Liver (tissue), 3 donors: ENCODE measurements around the gene SYDE2.

Experiments used
- CTCF ChIP-seq: fragments of 150-350 bp; IDR thresholded peaks from 2 replicates; pipeline ENCODE4 v1.5.1; 2017; ENCODE audit warnings: improper control_type of control experiment, low read depth, low read length; ENCODE audit not compliant: missing input control
- FOXA1 ChIP-seq: IDR thresholded peaks from 2 replicates; pipeline ENCODE4 v1.6.1; 2016; ENCODE audit warnings: antibody characterized with exemption
- GABPA ChIP-seq, 2 donors: IDR thresholded peaks in 1 of 2; conservative IDR thresholded peaks in 1 of 2; 2 replicates each; pipeline ENCODE4 v1.6.1; 2016; ENCODE audit warnings: antibody characterized with exemption in 2 of 2, mild to moderate bottlenecking in 1 of 2, moderate library complexity in 1 of 2
- MAX ChIP-seq: IDR thresholded peaks from 2 replicates; pipeline ENCODE4 v1.6.1; 2016; ENCODE audit warnings: antibody characterized with exemption
- RAD21 ChIP-seq, 2 donors: IDR thresholded peaks; 2 replicates each; pipeline ENCODE4 v1.6.1; 2016; ENCODE audit warnings: antibody characterized with exemption in 2 of 2, mild to moderate bottlenecking in 2 of 2
- REST ChIP-seq: IDR thresholded peaks from 2 replicates; pipeline ENCODE4 v1.6.1; 2016; ENCODE audit warnings: antibody characterized with exemption, mild to moderate bottlenecking
- RXRA ChIP-seq, 2 donors: IDR thresholded peaks; 2 replicates each; pipeline ENCODE4 v1.6.1; 2017 to 2018; ENCODE audit warnings: antibody characterized with exemption in 2 of 2, mild to moderate bottlenecking in 1 of 2
- TAF1 ChIP-seq: conservative IDR thresholded peaks from 2 replicates; pipeline ENCODE4 v1.6.1; 2016; ENCODE audit warnings: antibody characterized with exemption, mild to moderate bottlenecking
- YY1 ChIP-seq: IDR thresholded peaks from 2 replicates; pipeline ENCODE4 v1.6.1; 2016; ENCODE audit warnings: antibody characterized with exemption, mild to moderate bottlenecking
- ZBTB33 ChIP-seq: IDR thresholded peaks from 2 replicates; pipeline ENCODE4 v1.6.1; 2016; ENCODE audit warnings: antibody characterized with exemption
- donor health status: healthy.
- donor health status: healthy.

- TF ChIP-seq MAX (no peak), CTCF (no peak), RAD21 (IDR thresholded peaks at IDR 0.05) (no peak), RXRA (IDR thresholded peaks at IDR 0.05) (no peak), TAF1 (no peak), FOXA1 (no peak), ZBTB33 (no peak), GABPA (IDR thresholded peaks at IDR 0.05 in 1 of 2, conservative IDR thresholded peaks at IDR 0.05 in 1 of 2) (no peak), YY1 (no peak), REST (no peak)
Observed at GRCh38 chr1:85224295-85224694, 23.5 kb upstream of the SYDE2 start.
